CD8-positive, alpha-beta memory T cell (primary cell): Measurements from ENCODE around the gene SPRED2. TPM values are rescaled to one million over a fixed set of nuclear protein-coding genes. Genes with fewer than 3 reads are reported as not detected.

Experiments used
- CTCF ChIA-PET: fragments of 350-600 bp; sonication (Branson Sonifier 250); formaldehyde crosslinking; loops from one replicate; lab custom pipeline; 2021; ENCODE audit warnings: antibody characterized with exemption; lab: Charles Lee
- POLR2A ChIA-PET: fragments of 350-600 bp; sonication (Branson Sonifier 250); formaldehyde crosslinking; loops from one replicate; lab custom pipeline; 2021; ENCODE audit warnings: antibody characterized with exemption; lab: Charles Lee
- DNase-seq, 5 donors: peaks; one replicate each; pipeline versions ENCODE4 v3.0.0 to v3.0.0-alpha.2; 2020 to 2022; ENCODE audit warnings: mixed read lengths in 1 of 5
- H3K27ac ChIP-seq: one replicate; pipeline ENCODE4 v1.7.0; 2013; ENCODE audit warnings: low read depth, mild to moderate bottlenecking, low read length, moderate library complexity
- H3K27me3 ChIP-seq: 2 replicates; pipeline ENCODE4 v1.7.0; 2013; ENCODE audit warnings: low read length, mild to moderate bottlenecking; ENCODE audit not compliant: insufficient read depth, poor library complexity, severe bottlenecking
- H3K36me3 ChIP-seq: 2 replicates; pipeline ENCODE4 v1.7.0; 2013; ENCODE audit warnings: mild to moderate bottlenecking, low read length, moderate library complexity; ENCODE audit not compliant: insufficient read depth
- H3K4me1 ChIP-seq: 2 replicates; pipeline ENCODE4 v1.7.0; 2013; ENCODE audit warnings: mild to moderate bottlenecking, low read length, moderate library complexity; ENCODE audit not compliant: insufficient read depth
- H3K4me3 ChIP-seq: 2 replicates; pipeline ENCODE4 v1.7.0; 2013; ENCODE audit warnings: mild to moderate bottlenecking, low read length
- H3K9me3 ChIP-seq: 2 replicates; pipeline ENCODE4 v1.7.0; 2013; ENCODE audit warnings: mild to moderate bottlenecking, low read length
- H3K27ac Mint-ChIP-seq, 8 donors: one replicate each; pipeline ENCODE4 v1.8.0; 2020 to 2021; ENCODE audit warnings: mixed read lengths in 8 of 8, mild to moderate bottlenecking in 6 of 8, inconsistent platforms in 3 of 8, moderate library complexity in 3 of 8
- H3K27me3 Mint-ChIP-seq, 2 donors: one replicate each; pipeline ENCODE4 v1.8.0; 2020 to 2021; ENCODE audit warnings: mixed read lengths in 2 of 2, mild to moderate bottlenecking in 1 of 2, moderate library complexity in 1 of 2
- H3K36me3 Mint-ChIP-seq, 3 donors: one replicate each; pipeline ENCODE4 v1.8.0; 2020 to 2021; ENCODE audit warnings: mixed read lengths in 3 of 3, inconsistent platforms in 1 of 3, mild to moderate bottlenecking in 1 of 3
- H3K4me1 Mint-ChIP-seq, 3 donors: one replicate each; pipeline ENCODE4 v1.8.0; 2020 to 2021; ENCODE audit warnings: mixed read lengths in 3 of 3, inconsistent platforms in 1 of 3, mild to moderate bottlenecking in 1 of 3
- H3K4me3 Mint-ChIP-seq, 7 donors: one replicate each; pipeline ENCODE4 v1.8.0; 2020 to 2021; ENCODE audit warnings: mixed read lengths in 7 of 7, mild to moderate bottlenecking in 6 of 7, moderate library complexity in 4 of 7, inconsistent platforms in 2 of 7
- H3K9me3 Mint-ChIP-seq, 5 donors: one replicate each; pipeline ENCODE4 v1.8.0; 2020 to 2022; ENCODE audit warnings: mixed read lengths in 5 of 5, mild to moderate bottlenecking in 3 of 5, moderate library complexity in 2 of 5, inconsistent platforms in 1 of 5
- polyA plus RNA-seq: library from polyadenylated mRNA; unstranded; fragments of 300-500 nt; fragmentation: Illumina TruSeq; gene quantifications from one replicate; pipeline ENCODE4 v1.2.3, GENCODE V29; 2021
- total RNA-seq, 2 experiments: library from RNA; stranded (reverse); gene quantifications; one replicate each; pipeline ENCODE4 v1.2.3, GENCODE V29; 2021

Gene SPRED2
- total and polyA plus RNA-seq, 3 experiments from 2014 or later: 1.3 to 4.0 (median 3.0) TPM

DNA sequence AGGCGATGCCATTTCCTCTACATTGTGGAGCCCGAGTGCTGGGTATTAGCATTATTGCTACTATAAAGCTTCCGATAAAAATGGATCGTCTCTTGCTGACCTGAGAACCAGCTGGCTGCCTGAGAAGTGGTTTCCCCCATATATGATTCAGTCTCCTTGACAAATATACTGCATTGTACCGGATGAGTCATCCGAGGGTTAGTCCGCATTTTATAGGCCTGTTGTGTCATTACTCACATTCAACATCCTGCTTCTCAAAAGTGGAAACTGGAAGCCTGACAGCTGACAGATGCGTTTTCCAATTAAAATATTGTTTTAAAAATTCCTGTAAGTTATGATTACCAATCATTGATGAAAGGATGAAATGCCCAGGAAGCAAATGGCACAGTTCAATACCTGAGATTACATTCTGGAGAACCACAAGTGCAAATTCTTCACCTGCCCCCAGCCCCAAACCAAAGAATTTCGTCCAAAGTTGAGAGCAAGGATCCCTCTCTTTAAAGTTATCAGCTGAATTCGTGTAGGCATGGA lies 65.7 kb downstream of the SPRED2 start:
- Mint-ChIP-seq H3K36me3 (no peaks in the 10 kb centered on the region), H3K27ac (peak overlapping the region in 3 of 8 donors; percentile 52 to 58 (median 54)), H3K4me1 (peaks cover 7 to 8% (median 7%) of the 10 kb centered on the region in 3 donors), H3K9me3 (no peaks in the 10 kb centered on the region), H3K4me3 (peak overlapping the region in 2 of 7 donors; percentile 18 to 53), H3K27me3 (no peaks in the 10 kb centered on the region)
- CTCF ChIA-PET: no interaction called here
- Histone ChIP-seq H3K36me3 (no peaks in the 10 kb centered on the region), H3K9me3 (no peaks in the 10 kb centered on the region), H3K4me3 (no peak overlapping the region), H3K4me1 (no peaks in the 10 kb centered on the region), H3K27me3 (no peaks in the 10 kb centered on the region), H3K27ac (no peak overlapping the region)
- POLR2A ChIA-PET: no interaction called here
- DNase-seq: no peak

GRCh38 chr2:65364986-65365733 lies 67.2 kb downstream of the SPRED2 start:
- Mint-ChIP-seq H3K27ac (no peak overlapping the region), H3K9me3 (no peaks in the 10 kb centered on the region), H3K4me3 (no peak overlapping the region), H3K4me1 (peaks cover 7 to 8% (median 7%) of the 10 kb centered on the region in 3 donors), H3K27me3 (no peaks in the 10 kb centered on the region), H3K36me3 (no peaks in the 10 kb centered on the region)
- Histone ChIP-seq H3K4me1 (no peaks in the 10 kb centered on the region), H3K9me3 (no peaks in the 10 kb centered on the region), H3K27ac (no peak overlapping the region), H3K4me3 (no peak overlapping the region), H3K36me3 (no peaks in the 10 kb centered on the region), H3K27me3 (no peaks in the 10 kb centered on the region)
- ChIA-PET POLR2A (no interaction called here), CTCF (interaction anchor here (1.2 kb wide), 1 partner anchor 10 kb away, joined by 3 read pairs; no protein-coding TSS in a partner anchor)
- no peak for DNase-seq

DNA sequence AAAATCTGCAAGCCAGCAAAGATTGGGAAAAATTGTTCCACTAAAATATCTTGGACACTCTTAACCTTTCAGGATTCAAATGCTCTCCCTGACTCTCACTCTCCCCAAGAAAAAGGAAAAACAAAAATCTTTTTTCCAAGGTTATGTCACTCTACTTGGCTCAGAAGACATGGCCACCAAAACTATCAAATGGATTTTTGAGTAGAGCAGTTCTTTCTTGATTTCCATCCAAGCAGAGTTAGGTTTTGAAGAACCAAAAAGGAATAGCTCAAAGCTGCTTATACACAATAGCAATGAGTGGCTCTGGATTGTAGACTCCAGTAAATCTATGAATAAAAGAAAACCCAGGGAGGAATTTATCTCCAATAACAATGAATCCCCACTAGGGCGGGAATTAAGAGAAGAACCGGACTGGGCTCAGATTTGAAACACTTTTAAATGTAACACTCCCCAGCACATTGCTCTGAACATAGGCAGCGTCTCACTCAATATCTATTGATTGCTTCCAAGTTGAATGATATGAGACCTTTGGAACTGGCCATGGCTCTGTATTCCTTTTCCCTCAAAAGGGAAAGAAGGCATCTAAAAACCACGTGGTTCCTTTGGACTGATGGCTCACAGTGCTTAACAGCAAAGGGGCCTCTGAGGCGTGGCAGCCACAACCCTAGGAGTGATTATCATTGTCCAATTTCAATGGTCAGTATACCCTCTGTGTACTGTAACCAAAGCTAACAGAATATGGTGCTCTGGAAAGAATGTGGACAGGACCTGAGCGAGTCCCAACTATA lies 68.3 kb downstream of the SPRED2 start:
- H3K36me3 Mint-ChIP-seq: no peaks in the 10 kb centered on the region
- CTCF ChIA-PET: interaction anchor here (1.2 kb wide), 1 partner anchor 11 kb away, joined by 3 read pairs; no protein-coding TSS in a partner anchor

DNA sequence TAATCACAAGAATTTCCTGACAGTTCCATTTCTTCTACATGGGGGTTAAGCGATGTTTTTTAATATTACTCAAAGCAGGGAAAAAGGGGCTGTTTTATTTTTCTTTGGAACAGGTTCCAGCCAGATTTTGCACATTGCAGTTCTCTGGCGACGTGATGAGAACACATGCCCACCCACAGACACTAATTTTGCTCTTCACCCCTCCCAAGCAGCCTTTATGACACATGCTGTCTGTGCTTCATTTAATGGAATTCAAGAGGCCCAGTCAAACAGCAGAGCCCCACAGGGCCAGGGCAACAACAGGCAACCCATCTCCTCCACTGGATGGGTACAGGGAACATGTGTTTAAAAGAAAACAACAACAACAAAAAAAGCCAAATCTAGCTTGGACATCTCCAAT lies 70.8 kb downstream of the SPRED2 start:
- Histone ChIP-seq H3K4me1 (no peaks in the 10 kb centered on the region), H3K4me3 (no peak overlapping the region), H3K27ac (no peak overlapping the region), H3K27me3 (no peaks in the 10 kb centered on the region), H3K36me3 (no peaks in the 10 kb centered on the region), H3K9me3 (no peaks in the 10 kb centered on the region)
- H3K9me3 Mint-ChIP-seq: no peaks in the 10 kb centered on the region
- no peaks in the 10 kb centered on the region for H3K36me3 Mint-ChIP-seq
- no peak overlapping the region for H3K27ac Mint-ChIP-seq
- DNase-seq: no peak
- H3K4me3 Mint-ChIP-seq: no peak overlapping the region
- ChIA-PET CTCF (no interaction called here), POLR2A (no interaction called here)
- H3K27me3 Mint-ChIP-seq: no peaks in the 10 kb centered on the region
- H3K4me1 Mint-ChIP-seq: peaks cover 5 to 6% (median 6%) of the 10 kb centered on the region in 3 donors

More for the DNA sequence above, 68.3 kb downstream of the SPRED2 start:
- Histone ChIP-seq H3K9me3 (no peaks in the 10 kb centered on the region), H3K4me3 (no peak overlapping the region), H3K36me3 (no peaks in the 10 kb centered on the region), H3K27ac (no peak overlapping the region), H3K4me1 (no peaks in the 10 kb centered on the region), H3K27me3 (no peaks in the 10 kb centered on the region)
- Mint-ChIP-seq H3K4me1 (peaks cover 7 to 8% (median 7%) of the 10 kb centered on the region in 3 donors), H3K9me3 (no peaks in the 10 kb centered on the region), H3K4me3 (no peak overlapping the region), H3K27me3 (no peaks in the 10 kb centered on the region), H3K27ac (no peak overlapping the region)
- POLR2A ChIA-PET: no interaction called here
- no peak for DNase-seq

GRCh38 chr2:65360441-65360840 lies 72.0 kb downstream of the SPRED2 start:
- no peaks in the 10 kb centered on the region for H3K27me3 Mint-ChIP-seq
- POLR2A ChIA-PET: no interaction called here

DNA sequence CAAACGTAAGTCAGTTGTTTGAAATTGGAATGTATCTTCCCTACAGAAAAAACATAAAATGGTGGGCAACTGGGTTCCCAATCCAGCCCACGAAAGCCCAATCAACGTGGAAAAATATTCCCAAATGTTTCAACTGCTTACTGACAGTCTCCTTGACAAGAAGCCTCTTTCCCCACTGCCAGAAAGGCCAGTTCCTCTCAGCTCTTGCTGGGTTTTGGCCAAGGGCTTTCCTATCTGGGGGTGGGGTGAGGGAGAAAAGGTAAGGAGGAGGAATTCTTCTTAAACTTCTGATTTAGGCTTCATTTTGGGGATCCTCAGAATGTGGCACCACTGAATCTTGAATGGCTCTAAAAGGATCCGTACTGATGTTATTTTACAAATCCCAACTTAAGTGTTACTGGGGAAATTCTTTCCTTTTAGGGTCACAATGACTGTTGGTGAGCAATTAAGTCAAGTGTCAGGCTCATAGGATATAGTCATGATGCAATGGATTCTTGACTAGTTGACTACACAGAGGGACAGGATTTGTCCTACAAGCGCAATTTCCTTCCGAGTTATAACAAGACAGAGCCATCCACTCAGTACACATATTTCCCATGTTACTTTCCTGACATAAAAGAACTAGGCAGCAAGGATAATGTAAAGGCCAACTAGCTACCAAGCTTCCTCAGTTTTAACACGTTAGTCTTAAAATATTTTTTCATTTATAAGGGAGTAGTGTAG lies 73.6 kb downstream of the SPRED2 start:
- Histone ChIP-seq H3K9me3 (no peaks in the 10 kb centered on the region), H3K36me3 (no peaks in the 10 kb centered on the region), H3K27ac (peak overlapping the region; percentile 9), H3K4me1 (no peaks in the 10 kb centered on the region), H3K4me3 (no peak overlapping the region), H3K27me3 (no peaks in the 10 kb centered on the region)
- CTCF ChIA-PET: no interaction called here
- Mint-ChIP-seq H3K27me3 (no peaks in the 10 kb centered on the region), H3K4me1 (no peaks in the 10 kb centered on the region), H3K27ac (no peak overlapping the region), H3K4me3 (no peak overlapping the region), H3K9me3 (no peaks in the 10 kb centered on the region), H3K36me3 (no peaks in the 10 kb centered on the region)
- POLR2A ChIA-PET: no interaction called here
- no peak for DNase-seq

More at GRCh38 chr2:65360441-65360840, 72.0 kb downstream of the SPRED2 start:
- no peak overlapping the region for H3K27ac ChIP-seq
- H3K4me3 Mint-ChIP-seq: no peak overlapping the region
- no peak overlapping the region for H3K4me3 ChIP-seq
- H3K9me3 Mint-ChIP-seq: no peaks in the 10 kb centered on the region
- H3K4me1 Mint-ChIP-seq: no peaks in the 10 kb centered on the region
- DNase-seq: no peak
- no peaks in the 10 kb centered on the region for H3K4me1 ChIP-seq
- no peaks in the 10 kb centered on the region for H3K27me3 ChIP-seq
- H3K36me3 ChIP-seq: no peaks in the 10 kb centered on the region
- CTCF ChIA-PET: no interaction called here
- H3K27ac Mint-ChIP-seq: no peak overlapping the region
- H3K36me3 Mint-ChIP-seq: no peaks in the 10 kb centered on the region
- H3K9me3 ChIP-seq: no peaks in the 10 kb centered on the region

- Histone ChIP-seq H3K27me3 (no peaks in the 10 kb centered on the region), H3K4me1 (no peaks in the 10 kb centered on the region), H3K27ac (no peak overlapping the region), H3K9me3 (no peaks in the 10 kb centered on the region), H3K4me3 (no peak overlapping the region), H3K36me3 (no peaks in the 10 kb centered on the region)
- H3K4me1 Mint-ChIP-seq: no peaks in the 10 kb centered on the region
- no peak for DNase-seq
- no peak overlapping the region for H3K4me3 Mint-ChIP-seq
- H3K27me3 Mint-ChIP-seq: no peaks in the 10 kb centered on the region
- CTCF ChIA-PET: interaction anchor here (1.2 kb wide), 1 partner anchor 118 kb away, joined by 3 read pairs; no protein-coding TSS in a partner anchor
- POLR2A ChIA-PET: no interaction called here
- H3K36me3 Mint-ChIP-seq: no peaks in the 10 kb centered on the region
- H3K9me3 Mint-ChIP-seq: no peaks in the 10 kb centered on the region
- no peak overlapping the region for H3K27ac Mint-ChIP-seq
These were observed 74.5 kb downstream of the SPRED2 start for GRCh38 chr2:65357959-65358294.
